Gastroesophageal sphincter (tissue), 2 donors: ENCODE measurements around the gene CMC2.

Source experiments
- EP300 ChIP-seq: sonication (generic); formaldehyde crosslinking; IDR thresholded peaks from one replicate; pipeline ENCODE4 v1.6.1; 2017; ENCODE audit warnings: antibody characterized with exemption, mild to moderate bottlenecking
- POLR2A ChIP-seq, 2 donors: fragments of 450-650 bp; IDR thresholded peaks; one replicate each; pipeline ENCODE4 v1.6.1; 2017; ENCODE audit warnings: antibody characterized with exemption in 2 of 2, mild to moderate bottlenecking in 2 of 2, moderate library complexity in 1 of 2

- TF ChIP-seq EP300, result no peak
- no peak for TF ChIP-seq POLR2A (IDR thresholded peaks at IDR 0.05)
Observed at GRCh38 chr16:80973991-80974390, 32.7 kb downstream of the CMC2 start.
